ENCODE data around the gene GUCA2A.

GUCA2A gene

GRCh38 chr1:42130061-42130660 is 34.4 kb downstream of the GUCA2A start:
- no peak for DNase-seq

DNA sequence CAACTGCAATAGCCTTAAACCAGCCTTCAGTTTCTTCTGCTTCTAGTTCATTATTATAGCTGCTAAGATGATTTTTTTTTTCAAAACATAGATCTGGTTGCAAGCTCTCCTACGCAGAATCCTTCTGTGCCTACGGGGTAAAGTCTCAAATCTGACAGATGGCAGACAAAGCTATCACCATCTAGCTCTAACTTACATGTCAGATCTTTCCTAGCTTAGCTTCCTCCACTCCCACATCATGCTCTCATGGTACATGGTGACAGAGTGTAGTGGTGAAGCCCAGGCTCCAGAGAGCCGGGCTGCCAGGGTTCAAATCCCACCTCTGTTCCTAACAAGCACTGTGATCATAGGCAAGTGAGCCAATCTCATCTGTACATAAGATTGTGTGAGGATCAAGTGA is 35.6 kb downstream of the GUCA2A start:
- DNase-seq = no peak

DNA sequence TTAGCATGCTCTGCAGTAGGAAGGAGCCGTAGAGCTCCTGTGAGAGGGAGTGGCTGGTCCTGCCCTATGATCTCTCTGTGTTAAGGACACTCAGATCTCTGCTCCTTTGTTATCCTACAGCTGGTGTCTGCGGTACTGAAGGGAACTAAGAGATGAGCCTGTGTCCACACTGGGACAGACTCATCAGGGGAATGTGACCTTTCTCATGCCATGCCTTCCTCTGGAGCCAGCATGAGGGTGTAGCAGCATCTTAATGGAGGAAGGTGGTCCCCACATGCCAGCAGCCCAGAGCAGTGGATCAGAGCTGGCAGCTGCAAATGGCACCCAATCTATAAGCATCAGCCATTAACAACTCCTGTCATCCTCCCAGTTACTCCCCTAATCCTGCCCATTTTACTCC is 36.0 kb downstream of the GUCA2A start:
- no peak for DNase-seq

DNA sequence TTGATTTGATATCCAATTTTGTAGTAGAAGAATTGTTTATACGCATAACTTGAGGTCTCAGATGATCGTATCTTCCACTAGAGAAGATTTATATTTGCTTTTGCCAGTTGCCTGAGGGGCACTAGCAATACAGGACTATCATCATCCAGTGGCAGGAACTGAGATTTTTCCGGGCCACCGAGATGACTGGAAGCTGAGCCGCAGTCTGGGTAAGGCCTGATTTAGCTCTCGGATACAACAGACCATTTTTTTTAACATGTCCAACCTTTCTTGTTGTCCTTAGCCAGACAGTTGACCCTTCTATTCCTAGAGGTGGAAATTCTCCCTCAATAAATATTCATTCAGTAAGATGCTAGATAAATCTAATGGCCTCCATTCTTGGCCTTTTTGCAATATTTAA is 36.8 kb downstream of the GUCA2A start:
- DNase-seq = no peak

DNA sequence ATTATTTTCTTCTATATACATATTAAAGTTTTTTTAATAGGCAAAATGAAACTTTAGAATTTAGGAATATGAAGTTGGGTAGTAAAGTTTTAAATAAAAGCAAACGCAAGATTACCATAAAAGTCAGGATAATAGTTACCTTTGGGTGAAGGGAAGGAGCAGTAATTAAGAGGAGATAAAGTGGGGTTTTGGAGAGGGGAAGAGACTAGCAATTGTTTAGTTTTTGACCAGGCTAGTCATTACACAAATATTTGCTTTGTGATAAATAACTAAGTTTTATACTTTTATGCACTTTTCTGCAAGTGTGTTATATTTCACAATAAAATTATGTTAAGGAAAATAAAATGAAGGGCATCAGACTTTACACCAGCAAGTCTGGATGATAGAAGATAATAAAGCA is 39.0 kb downstream of the GUCA2A start:
- DNase-seq = no peak

- DNase-seq = no peak
Measured at GRCh38 chr1:42122408-42122807, 42.1 kb downstream of the GUCA2A start.

GRCh38 chr1:42118125-42118524 is 46.4 kb downstream of the GUCA2A start:
- DNase-seq = no peak

GRCh38 chr1:42117214-42117613 is 47.3 kb downstream of the GUCA2A start:
- no peak for DNase-seq

DNA sequence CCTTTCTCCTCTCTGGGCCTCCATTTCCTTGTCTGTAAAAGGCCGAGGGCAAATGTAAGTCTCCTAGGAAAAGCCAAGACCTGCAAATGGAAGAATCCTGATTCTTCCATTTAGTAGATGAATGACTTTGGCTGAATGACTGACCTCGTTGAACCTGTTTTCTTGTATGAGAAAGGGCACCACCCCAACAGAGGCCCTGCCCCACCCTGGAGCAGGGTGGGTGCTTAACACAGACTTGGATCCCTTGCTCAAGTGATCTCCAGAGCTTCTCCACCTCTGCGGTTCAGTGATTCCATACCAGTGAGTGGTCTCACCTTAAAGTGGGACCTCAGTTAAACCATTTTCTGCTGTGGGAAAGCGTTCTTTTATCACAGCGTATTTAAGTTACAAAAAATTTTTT is 50.3 kb downstream of the GUCA2A start:
- DNase-seq = no peak

All from SW 1271 (cell line).